ENCODE results near the gene PPP1R12A. TPM values are rescaled to one million over a fixed set of nuclear protein-coding genes. Genes with fewer than 3 reads are reported as not detected.
"Not testable (repeated sequence)": the region's sequence is repeated elsewhere in the genome, so short reads cannot be mapped to it uniquely, and the experiment has no call there.

The PPP1R12A gene
- polyA plus RNA-seq, 3 donors = 26.2 to 57.2 (median 33.1) TPM

GRCh38 chr12:79822475-79822874 is 112.4 kb downstream of the PPP1R12A start:
- Mint-ChIP-seq H3K27ac (no peak overlapping the region), H3K27me3 (ENCODE audit: low read depth in 3 of 3) (no peaks in the 10 kb centered on the region), H3K36me3 (peaks cover 42 to 57% of the 10 kb centered on the region in 2 donors), H3K9me3 (no peaks in the 10 kb centered on the region), H3K4me3 (no peak overlapping the region), H3K4me1 (peaks cover 6% of the 10 kb centered on the region)
- H3K9me3 ChIP-seq (replicated peaks in 1 of 2; ENCODE audit: control insufficient read depth in 1 of 2, insufficient read depth in 1 of 2, low read length in 2 of 2) = no peaks in the 10 kb centered on the region
- no peak overlapping the region for H2AFZ ChIP-seq (ENCODE audit: insufficient read depth, low read depth, low read length, poor library complexity, severe bottlenecking)
- no peak overlapping the region for H3K9ac ChIP-seq (ENCODE audit: insufficient read depth, low read length, poor library complexity, severe bottlenecking)
- no peak overlapping the region for H3K4me2 ChIP-seq (replicated peaks; ENCODE audit: extremely low read depth, low read length, poor library complexity, severe bottlenecking)
- no peak for TF ChIP-seq CTCF (IDR thresholded peaks at IDR 0.05)
- no peak overlapping the region for H3K4me3 ChIP-seq (replicated peaks in 1 of 3; ENCODE audit: low read depth in 2 of 3, low read length in 3 of 3)
- H3K27me3 ChIP-seq (ENCODE audit: control insufficient read depth in 2 of 2, insufficient read depth in 2 of 2, low read length in 2 of 2) = no peaks in the 10 kb centered on the region
- DNase-seq = no peak
- no peak overlapping the region for H3K27ac ChIP-seq (ENCODE audit: low read depth in 1 of 2, low read length in 2 of 2)
- peaks cover 10% of the 10 kb centered on the region for H3K79me2 ChIP-seq (ENCODE audit: insufficient read depth, low read length)
- no peaks in the 10 kb centered on the region for H3K4me1 ChIP-seq (ENCODE audit: control insufficient read depth in 1 of 2, insufficient read depth in 2 of 2, low read length in 2 of 2)
- H4K20me1 ChIP-seq (ENCODE audit: insufficient read depth, low read length) = peaks cover 74% of the 10 kb centered on the region
- intact Hi-C loops (cut with micrococcal nuclease) = no loop called here
- H3K36me3 ChIP-seq (replicated peaks in 1 of 2; ENCODE audit: control insufficient read depth in 1 of 2, insufficient read depth in 2 of 2, low read length in 2 of 2) = peaks cover 43 to 79% of the 10 kb centered on the region in 2 donors

- H3K27me3 ChIP-seq (ENCODE audit: control insufficient read depth in 2 of 2, insufficient read depth in 2 of 2, low read length in 2 of 2) = no peaks in the 10 kb centered on the region
- H3K9ac ChIP-seq (ENCODE audit: insufficient read depth, low read length, poor library complexity, severe bottlenecking) = no peak overlapping the region
- DNase-seq = no peak
- Mint-ChIP-seq H3K27me3 (ENCODE audit: low read depth in 3 of 3) (peaks cover 0 to 2% (median 0%) of the 10 kb centered on the region in 3 donors), H3K4me3 (no peak overlapping the region), H3K36me3 (peaks cover 53 to 77% of the 10 kb centered on the region in 2 donors), H3K9me3 (peaks cover 0 to 3% (median 0%) of the 10 kb centered on the region in 7 donors), H3K27ac (no peak overlapping the region), H3K4me1 (no peaks in the 10 kb centered on the region)
- no peaks in the 10 kb centered on the region for H3K4me1 ChIP-seq (ENCODE audit: control insufficient read depth in 1 of 2, insufficient read depth in 2 of 2, low read length in 2 of 2)
- no peak overlapping the region for H3K27ac ChIP-seq (ENCODE audit: low read depth in 1 of 2, low read length in 2 of 2)
- no peaks in the 10 kb centered on the region for H3K79me2 ChIP-seq (ENCODE audit: insufficient read depth, low read length)
- no peak overlapping the region for H3K4me3 ChIP-seq (replicated peaks in 1 of 3; ENCODE audit: low read depth in 2 of 3, low read length in 3 of 3)
- intact Hi-C loops (cut with micrococcal nuclease) = no loop called here
- no peak overlapping the region for H3K4me2 ChIP-seq (replicated peaks; ENCODE audit: extremely low read depth, low read length, poor library complexity, severe bottlenecking)
- no peak overlapping the region for H2AFZ ChIP-seq (ENCODE audit: insufficient read depth, low read depth, low read length, poor library complexity, severe bottlenecking)
- H3K36me3 ChIP-seq (replicated peaks in 1 of 2; ENCODE audit: control insufficient read depth in 1 of 2, insufficient read depth in 2 of 2, low read length in 2 of 2) = peaks cover 63 to 96% of the 10 kb centered on the region in 2 donors
- WGBS (ENCODE audit: insufficient coverage) = no CpG with 5 or more reads among the region's 3 CpGs
- TF ChIP-seq CTCF (IDR thresholded peaks at IDR 0.05) = no peak
- H4K20me1 ChIP-seq (ENCODE audit: insufficient read depth, low read length) = peaks cover 52% of the 10 kb centered on the region
- no peaks in the 10 kb centered on the region for H3K9me3 ChIP-seq (replicated peaks in 1 of 2; ENCODE audit: control insufficient read depth in 1 of 2, insufficient read depth in 1 of 2, low read length in 2 of 2)
These were observed 116.0 kb downstream of the PPP1R12A start for GRCh38 chr12:79818856-79819255.

GRCh38 chr12:79784366-79785065 is 150.4 kb downstream of the PPP1R12A start:
- H3K9me3 Mint-ChIP-seq; H4K20me1 ChIP-seq (ENCODE audit: insufficient read depth, low read length); H3K4me3 ChIP-seq (replicated peaks in 1 of 3; ENCODE audit: low read depth in 2 of 3, low read length in 3 of 3); H3K27ac ChIP-seq (ENCODE audit: low read depth in 1 of 2, low read length in 2 of 2); H2AFZ ChIP-seq (ENCODE audit: insufficient read depth, low read depth, low read length, poor library complexity, severe bottlenecking); H3K9ac ChIP-seq (ENCODE audit: insufficient read depth, low read length, poor library complexity, severe bottlenecking); DNase-seq; H3K27me3 ChIP-seq (ENCODE audit: control insufficient read depth in 2 of 2, insufficient read depth in 2 of 2, low read length in 2 of 2); H3K4me1 Mint-ChIP-seq; H3K4me2 ChIP-seq (replicated peaks; ENCODE audit: extremely low read depth, low read length, poor library complexity, severe bottlenecking); H3K27me3 Mint-ChIP-seq (ENCODE audit: low read depth in 3 of 3); H3K9me3 ChIP-seq (replicated peaks in 1 of 2; ENCODE audit: control insufficient read depth in 1 of 2, insufficient read depth in 1 of 2, low read length in 2 of 2); H3K79me2 ChIP-seq (ENCODE audit: insufficient read depth, low read length); H3K4me3 Mint-ChIP-seq; H3K4me1 ChIP-seq (ENCODE audit: control insufficient read depth in 1 of 2, insufficient read depth in 2 of 2, low read length in 2 of 2); intact Hi-C loops (cut with micrococcal nuclease): not testable (repeated sequence)
- Mint-ChIP-seq H3K36me3 (peaks cover 65 to 77% of the 10 kb centered on the region in 2 donors), H3K27ac (peak overlapping the region in 3 of 7 donors; percentile 2 to 66 (median 10))
- WGBS (ENCODE audit: insufficient coverage) = no CpG with 5 or more reads among the region's 10 CpGs
- peaks cover 87 to 94% of the 10 kb centered on the region in 2 donors for H3K36me3 ChIP-seq (replicated peaks in 1 of 2; ENCODE audit: control insufficient read depth in 1 of 2, insufficient read depth in 2 of 2, low read length in 2 of 2)

All from CD14-positive monocyte (primary cell).